HAP-1 (cell line): ENCODE results near the gene FSTL4.
"Not testable (repeated sequence)": the region's sequence is repeated elsewhere in the genome, so short reads cannot be mapped to it uniquely, and the experiment has no call there.

Experiments used
- DNase-seq, 2 experiments: peaks; one replicate each; pipeline ENCODE4 v3.0.0-alpha.2; 2016 to 2020; ENCODE audit warnings: low spot score in 2 of 2
- H3K27me3 ChIP-seq: fragments of 250-450 bp; sonication (Bioruptor Pico); 2 replicates; pipeline ENCODE4 v1.5.1; 2020; ENCODE audit warnings: low read depth, mild to moderate bottlenecking, moderate library complexity
- H3K36me3 ChIP-seq: fragments of 250-450 bp; sonication (Bioruptor Pico); replicated peaks from 2 replicates; pipeline ENCODE4 v1.5.1; 2020; ENCODE audit warnings: mild to moderate bottlenecking
- H3K4me1 ChIP-seq: fragments of 250-450 bp; sonication (Bioruptor Pico); 2 replicates; pipeline ENCODE4 v1.5.1; 2020; ENCODE audit warnings: mild to moderate bottlenecking
- H3K4me3 ChIP-seq: fragments of 250-450 bp; sonication (Bioruptor Pico); 2 replicates; pipeline ENCODE4 v1.5.1; 2020; ENCODE audit warnings: mild to moderate bottlenecking, moderate library complexity
- H3K9me3 ChIP-seq: fragments of 250-450 bp; sonication (Bioruptor Pico); 2 replicates; pipeline ENCODE4 v1.5.1; 2020; ENCODE audit warnings: mild to moderate bottlenecking, moderate library complexity
- in situ Hi-C: fragments of 300-500 bp; cut with MboI; formaldehyde crosslinking; loops from 3 replicates; pipeline ENCODE4 v1.14.3; 2020; ENCODE audit warnings: low sequenced_read_pairs, inconsistent platforms, mixed read lengths

FSTL4 gene

GRCh38 chr5:133562554-133562953 is 49.8 kb downstream of the FSTL4 start:
- Histone ChIP-seq H3K4me3 (no peak overlapping the region), H3K27me3 (no peaks in the 10 kb centered on the region), H3K36me3 (no peaks in the 10 kb centered on the region), H3K9me3 (no peaks in the 10 kb centered on the region), H3K4me1 (no peaks in the 10 kb centered on the region)
- DNase-seq, result no peak
- in situ Hi-C loops, result no loop called here

- no peak overlapping the region for H3K4me3 ChIP-seq
- no peak for DNase-seq
- H3K36me3 ChIP-seq, result no peaks in the 10 kb centered on the region
- no peaks in the 10 kb centered on the region for H3K9me3 ChIP-seq
- no peaks in the 10 kb centered on the region for H3K4me1 ChIP-seq
- no peaks in the 10 kb centered on the region for H3K27me3 ChIP-seq
- in situ Hi-C loops, result no loop called here
Measured at GRCh38 chr5:133559960-133560359, 52.4 kb downstream of the FSTL4 start.

GRCh38 chr5:133556551-133556950 is 55.8 kb downstream of the FSTL4 start:
- DNase-seq, result no peak
- Histone ChIP-seq H3K9me3 (no peaks in the 10 kb centered on the region), H3K4me1 (no peaks in the 10 kb centered on the region), H3K4me3 (no peak overlapping the region), H3K36me3 (no peaks in the 10 kb centered on the region), H3K27me3 (no peaks in the 10 kb centered on the region)
- in situ Hi-C loops, result no loop called here

GRCh38 chr5:133554279-133554678 is 58.1 kb downstream of the FSTL4 start:
- Histone ChIP-seq H3K9me3 (no peaks in the 10 kb centered on the region), H3K4me1 (no peaks in the 10 kb centered on the region), H3K4me3 (no peak overlapping the region), H3K36me3 (no peaks in the 10 kb centered on the region), H3K27me3 (no peaks in the 10 kb centered on the region)
- no peak for DNase-seq
- in situ Hi-C loops, result no loop called here

- Histone ChIP-seq H3K4me3 (no peak overlapping the region), H3K9me3 (no peaks in the 10 kb centered on the region), H3K36me3 (no peaks in the 10 kb centered on the region), H3K4me1 (no peaks in the 10 kb centered on the region), H3K27me3 (peaks cover 4% of the 10 kb centered on the region; the same call in 1 of the 2 replicates)
- DNase-seq, result peak; percentile 26 to 75
- in situ Hi-C loops, result no loop called here
Measured at GRCh38 chr5:133552925-133553525, 59.3 kb downstream of the FSTL4 start.

- in situ Hi-C loops, result no loop called here
- no peak for DNase-seq
- Histone ChIP-seq H3K4me1 (no peaks in the 10 kb centered on the region), H3K4me3 (no peak overlapping the region), H3K27me3 (peaks cover 4% of the 10 kb centered on the region; the same call in 1 of the 2 replicates), H3K9me3 (no peaks in the 10 kb centered on the region), H3K36me3 (no peaks in the 10 kb centered on the region)
Measured at GRCh38 chr5:133546500-133546899, 65.8 kb downstream of the FSTL4 start.

GRCh38 chr5:133544346-133544745 is 68.0 kb downstream of the FSTL4 start:
- no peaks in the 10 kb centered on the region for H3K4me1 ChIP-seq
- H3K27me3 ChIP-seq, result peaks cover 4% of the 10 kb centered on the region; the same call in 1 of the 2 replicates
- DNase-seq, result no peak
- H3K4me3 ChIP-seq, result no peak overlapping the region
- H3K36me3 ChIP-seq, result no peaks in the 10 kb centered on the region
- H3K9me3 ChIP-seq, result no peaks in the 10 kb centered on the region
- in situ Hi-C loops, result no loop called here

GRCh38 chr5:133539818-133540217 is 72.5 kb downstream of the FSTL4 start:
- no peaks in the 10 kb centered on the region for H3K36me3 ChIP-seq
- in situ Hi-C loops, result no loop called here

GRCh38 chr5:133538718-133539117 is 73.6 kb downstream of the FSTL4 start:
- no peaks in the 10 kb centered on the region for H3K4me1 ChIP-seq
- no peak overlapping the region for H3K4me3 ChIP-seq
- H3K36me3 ChIP-seq, result no peaks in the 10 kb centered on the region
- in situ Hi-C loops, result no loop called here
- no peaks in the 10 kb centered on the region for H3K9me3 ChIP-seq
- H3K27me3 ChIP-seq, result no peaks in the 10 kb centered on the region; the same call in 1 of the 2 replicates
- DNase-seq, result no peak

More at GRCh38 chr5:133539818-133540217, 72.5 kb downstream of the FSTL4 start:
- Histone ChIP-seq H3K4me1 (no peaks in the 10 kb centered on the region), H3K4me3 (no peak overlapping the region), H3K27me3 (no peaks in the 10 kb centered on the region; the same call in 1 of the 2 replicates), H3K9me3 (no peaks in the 10 kb centered on the region)
- no peak for DNase-seq

GRCh38 chr5:133535241-133535929 is 77.0 kb downstream of the FSTL4 start:
- H3K4me1 ChIP-seq, H3K36me3 ChIP-seq, H3K9me3 ChIP-seq, DNase-seq, H3K4me3 ChIP-seq, in situ Hi-C loops, H3K27me3 ChIP-seq: not testable (repeated sequence)

GRCh38 chr5:133534566-133534965 is 77.8 kb downstream of the FSTL4 start:
- in situ Hi-C loops, result no loop called here
- Histone ChIP-seq H3K27me3 (no peaks in the 10 kb centered on the region; the same call in 1 of the 2 replicates), H3K4me3 (no peak overlapping the region), H3K9me3 (no peaks in the 10 kb centered on the region), H3K36me3 (no peaks in the 10 kb centered on the region), H3K4me1 (no peaks in the 10 kb centered on the region)
- DNase-seq, result no peak

GRCh38 chr5:133533541-133533940 is 78.8 kb downstream of the FSTL4 start:
- no peak for DNase-seq
- H3K9me3 ChIP-seq, result no peaks in the 10 kb centered on the region
- in situ Hi-C loops, result no loop called here

GRCh38 chr5:133531594-133531993 is 80.7 kb downstream of the FSTL4 start:
- DNase-seq, result no peak
- in situ Hi-C loops, result no loop called here
- no peaks in the 10 kb centered on the region for H3K27me3 ChIP-seq
- no peaks in the 10 kb centered on the region for H3K36me3 ChIP-seq
- no peaks in the 10 kb centered on the region for H3K9me3 ChIP-seq
- no peak overlapping the region for H3K4me3 ChIP-seq
- H3K4me1 ChIP-seq, result no peaks in the 10 kb centered on the region

More at GRCh38 chr5:133533541-133533940, 78.8 kb downstream of the FSTL4 start:
- H3K27me3 ChIP-seq, result no peaks in the 10 kb centered on the region; the same call in 1 of the 2 replicates
- no peaks in the 10 kb centered on the region for H3K4me1 ChIP-seq
- H3K4me3 ChIP-seq, result no peak overlapping the region
- no peaks in the 10 kb centered on the region for H3K36me3 ChIP-seq

GRCh38 chr5:133531178-133531577 is 81.2 kb downstream of the FSTL4 start:
- Histone ChIP-seq H3K27me3 (no peaks in the 10 kb centered on the region), H3K4me3 (no peak overlapping the region), H3K9me3 (no peaks in the 10 kb centered on the region), H3K36me3 (no peaks in the 10 kb centered on the region), H3K4me1 (no peaks in the 10 kb centered on the region)
- DNase-seq, result no peak
- in situ Hi-C loops, result no loop called here
